HG03060 (cell line): ENCODE results near the gene CYB5D1.

Experiments
- ATAC-seq: cut with Tn5 transposase; IDR thresholded peaks from one replicate; pipeline ENCODE4 v1.9.1; 2021; ENCODE audit warnings: low read depth, moderate number of reproducible peaks; ENCODE audit not compliant: unreplicated experiment

Gene CYB5D1

DNA sequence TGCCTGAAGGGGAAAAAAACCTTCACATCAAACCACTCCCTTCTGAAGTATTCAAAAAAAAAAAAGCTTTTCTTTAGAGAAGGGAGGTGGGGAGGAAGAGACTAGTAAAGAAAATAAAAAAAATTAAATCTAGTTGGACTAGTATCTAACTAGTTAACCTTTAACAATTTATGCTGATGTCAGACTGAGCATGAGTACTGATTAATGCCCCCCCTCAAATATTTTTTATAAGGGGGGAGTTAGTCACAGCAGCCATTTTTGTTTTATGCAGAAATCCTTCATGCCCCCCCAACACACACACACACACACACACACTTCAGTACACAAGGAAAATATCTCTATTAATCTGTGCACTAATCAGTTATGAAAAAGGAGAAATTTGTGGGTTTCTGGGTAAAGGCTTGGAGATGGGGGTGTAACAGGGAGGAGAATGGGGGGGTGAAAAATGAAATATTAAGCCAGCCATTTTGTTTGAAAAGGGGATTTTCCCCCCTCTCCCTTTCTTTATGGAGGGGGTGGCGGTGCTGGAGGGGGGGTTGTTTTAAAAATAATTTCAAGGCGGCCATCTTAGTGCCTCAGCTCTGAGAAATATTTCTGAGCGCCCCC is 26.1 kb downstream of the CYB5D1 start:
- ATAC-seq: no peak

DNA sequence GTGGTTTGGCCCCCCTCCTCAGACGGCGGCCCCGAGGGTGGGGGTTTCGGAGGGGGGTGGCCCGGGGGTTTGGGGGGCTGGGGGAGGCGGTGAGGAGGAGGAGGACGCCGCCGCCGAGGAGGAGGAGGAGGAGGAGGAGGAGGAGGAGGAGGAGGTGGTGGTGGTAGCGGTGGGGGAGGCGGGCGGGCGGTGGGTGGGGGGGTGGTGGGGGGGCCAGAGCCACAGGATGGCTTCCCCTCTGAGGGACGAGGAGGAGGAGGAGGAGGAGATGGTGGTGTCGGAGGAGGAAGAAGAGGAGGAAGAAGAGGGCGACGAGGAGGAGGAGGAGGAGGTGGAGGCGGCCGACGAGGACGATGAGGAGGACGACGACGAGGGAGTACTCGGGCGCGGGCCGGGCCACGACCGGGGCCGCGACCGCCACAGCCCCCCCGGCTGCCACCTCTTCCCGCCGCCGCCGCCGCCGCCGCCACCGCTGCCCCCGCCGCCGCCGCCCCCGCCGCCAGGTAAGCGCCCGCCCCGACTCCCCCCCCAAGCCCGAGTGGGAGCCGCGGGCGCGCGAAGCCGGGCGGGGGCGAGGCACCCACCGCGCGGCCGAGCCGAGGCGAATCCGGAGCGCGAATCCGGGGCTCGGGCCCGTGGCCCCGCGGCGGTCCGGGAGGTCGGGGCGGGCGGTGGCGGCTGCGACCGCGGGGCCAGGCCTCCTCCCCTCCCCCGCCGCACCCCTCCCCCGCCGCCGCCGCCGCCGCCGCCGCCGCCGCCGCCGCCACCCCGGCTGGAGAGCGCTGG is 27.0 kb downstream of the CYB5D1 start:
- ATAC-seq: no peak

DNA sequence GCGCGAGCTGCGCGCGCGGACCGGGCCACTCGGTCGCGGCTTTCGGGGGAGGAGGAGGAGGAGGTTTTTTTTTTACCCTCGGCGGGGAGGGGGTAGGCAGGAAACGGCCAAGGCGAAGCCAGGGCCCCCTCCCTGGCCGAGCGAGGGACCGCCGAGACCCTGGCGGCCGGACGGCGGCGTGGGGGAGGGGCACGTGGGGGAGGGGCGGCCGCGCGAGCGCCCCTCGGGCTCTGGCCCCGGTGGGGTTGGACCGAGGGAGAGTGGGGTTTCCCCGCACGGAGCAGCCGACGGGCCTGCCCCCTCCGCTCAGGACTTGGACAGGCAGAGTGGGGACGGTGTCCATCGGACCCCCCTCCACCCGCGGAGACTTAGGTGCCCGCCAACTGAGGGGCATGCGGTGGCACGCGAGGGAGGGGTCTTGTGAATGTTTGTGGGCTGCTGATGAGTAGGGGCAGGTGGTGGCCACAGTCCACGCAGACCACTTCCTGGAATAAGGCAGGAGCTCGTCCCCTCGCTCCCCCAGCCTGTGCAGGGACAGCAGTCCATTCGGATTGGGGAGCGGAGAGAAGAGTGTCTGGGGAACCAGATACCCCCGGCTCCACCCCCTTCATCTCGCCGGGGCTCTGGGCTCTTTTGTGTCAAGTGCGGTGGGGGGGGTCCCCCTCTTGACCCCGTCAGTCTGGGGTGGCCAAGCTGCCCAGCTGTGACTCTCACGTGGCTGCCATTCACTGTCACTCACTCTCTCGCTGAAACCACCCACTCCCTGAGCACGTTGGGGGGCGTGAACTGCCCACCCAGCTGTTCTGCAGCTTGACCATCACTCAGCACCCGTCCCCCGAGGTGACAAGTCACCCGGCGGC is 27.8 kb downstream of the CYB5D1 start:
- ATAC-seq: no peak

DNA sequence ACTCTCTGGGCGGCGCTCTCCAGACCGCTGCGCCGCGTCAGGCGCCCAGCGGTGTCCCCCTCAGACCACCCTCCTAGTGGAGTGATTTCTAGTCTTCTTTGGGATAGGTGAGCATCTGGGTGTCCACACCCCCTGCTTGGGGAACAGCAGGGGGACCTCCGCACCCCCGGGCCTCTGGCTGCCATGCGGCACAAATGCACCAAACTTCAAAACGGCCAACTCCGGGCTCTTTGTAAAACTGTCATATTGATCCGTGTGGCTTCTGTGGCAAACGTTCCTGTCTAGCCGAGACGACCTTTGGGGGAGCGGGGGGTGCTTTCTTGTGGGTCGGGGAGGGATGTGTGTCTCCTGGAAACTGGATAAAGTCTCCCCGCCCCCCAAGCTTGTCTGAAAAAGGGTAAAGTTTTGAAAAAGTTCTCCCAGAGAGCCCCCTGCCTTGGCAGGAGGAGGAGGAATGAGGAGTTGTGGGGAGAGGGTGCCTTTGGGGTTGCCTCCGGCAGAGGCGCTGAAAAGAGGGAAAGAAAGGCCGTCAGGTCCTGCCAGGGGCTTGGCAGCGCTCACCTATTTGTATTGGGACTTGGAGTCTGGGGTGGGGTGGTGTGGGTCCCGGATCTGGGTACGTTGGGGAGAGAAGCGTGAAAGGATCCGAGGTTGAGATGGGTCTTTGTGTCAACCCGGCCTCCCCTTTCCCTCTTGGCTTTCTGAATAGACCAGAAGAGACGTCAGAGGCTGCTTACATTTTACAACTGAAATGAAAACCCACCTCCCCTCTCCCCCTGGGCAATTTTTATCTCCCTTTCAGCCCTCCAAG is 28.6 kb downstream of the CYB5D1 start:
- no peak for ATAC-seq

DNA sequence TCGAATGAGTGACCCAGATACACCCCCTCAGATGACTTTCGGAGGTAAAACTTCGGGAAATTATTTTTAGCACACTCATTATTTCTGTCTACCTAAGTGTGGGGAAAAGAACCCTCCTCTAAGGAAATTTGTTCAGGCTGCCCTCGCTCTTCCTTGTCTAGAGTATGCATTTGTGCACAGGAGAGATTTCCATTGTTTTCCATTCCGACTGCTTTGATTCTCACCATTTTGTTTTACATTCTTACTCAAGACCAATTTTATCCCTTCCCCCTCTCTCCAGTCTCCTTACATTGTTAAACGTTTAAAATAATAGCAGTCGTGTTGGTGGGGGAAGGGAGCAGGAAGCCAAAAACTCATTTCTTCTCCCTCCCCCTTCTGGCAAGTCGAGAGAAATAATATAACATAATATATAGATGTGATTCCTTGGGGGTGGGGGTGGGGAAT is 29.3 kb downstream of the CYB5D1 start:
- no peak for ATAC-seq

DNA sequence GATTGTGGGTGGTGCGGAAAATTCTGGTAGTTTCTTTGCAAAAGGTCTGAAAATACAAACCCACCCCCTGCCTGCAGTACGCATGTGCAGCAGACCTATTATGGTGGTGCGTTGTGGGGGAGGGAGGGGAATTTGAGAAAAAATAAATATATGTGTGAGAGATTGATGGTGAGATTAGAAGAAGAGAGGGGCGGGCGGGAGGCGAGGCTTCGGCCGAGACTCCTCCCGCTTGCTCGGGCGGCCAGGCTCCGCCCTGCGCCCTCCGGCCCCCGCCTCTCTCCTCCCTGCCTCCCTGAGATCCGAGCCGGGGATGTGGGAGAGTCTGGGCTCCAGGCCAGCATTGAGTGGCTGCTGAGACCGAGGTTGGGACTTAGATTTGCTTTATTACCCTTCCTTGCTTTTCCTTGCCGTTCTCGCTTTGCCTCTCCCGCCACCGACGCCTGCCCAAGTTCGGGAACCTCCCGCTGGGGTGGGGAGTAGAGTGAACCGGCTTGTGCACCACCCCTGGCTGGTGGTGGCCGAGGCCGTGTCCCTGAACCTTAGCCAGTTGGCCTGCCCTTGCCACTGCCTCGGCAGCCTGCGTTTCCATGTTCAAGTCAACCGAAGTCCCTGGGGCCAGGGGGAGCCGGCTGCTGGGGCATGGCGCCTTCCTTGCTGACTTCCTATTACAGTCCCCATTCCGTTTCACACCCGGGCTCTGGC is 29.8 kb downstream of the CYB5D1 start:
- no peak for ATAC-seq

DNA sequence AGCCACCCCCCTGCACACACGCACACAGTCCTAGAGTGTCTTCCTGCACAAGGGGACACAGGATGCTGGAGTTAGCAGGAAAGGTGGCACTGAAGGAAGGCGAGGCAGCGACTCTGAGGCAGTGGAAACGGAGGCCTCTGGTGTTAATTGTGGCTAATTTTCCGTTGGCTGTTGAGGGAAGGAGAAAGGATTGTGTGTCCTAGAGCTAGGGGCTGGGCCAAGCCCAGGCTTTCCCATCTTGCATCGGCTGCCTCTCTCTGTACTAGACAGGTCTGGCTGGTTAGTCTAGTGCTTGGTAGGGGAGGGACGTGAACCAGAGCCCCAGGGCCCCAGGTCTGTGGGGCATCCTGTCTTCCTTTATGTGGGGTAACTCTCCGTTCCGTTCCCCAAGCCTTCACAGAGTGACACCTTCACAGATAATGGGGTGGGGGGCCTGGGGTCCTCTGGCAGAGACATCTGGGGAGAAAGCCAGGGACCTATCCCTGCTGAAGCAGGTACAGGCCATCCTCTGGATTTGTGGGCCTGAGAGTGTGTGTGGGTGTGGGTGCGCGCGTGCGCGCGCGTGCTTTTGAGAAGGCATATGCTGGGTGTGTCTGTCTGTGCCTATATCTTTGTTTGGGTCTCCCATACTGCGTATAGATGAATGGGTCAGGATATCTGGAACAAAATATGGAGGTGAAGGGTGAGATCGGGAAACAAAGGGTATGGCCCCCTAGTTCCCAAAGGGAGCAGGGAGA is 30.5 kb downstream of the CYB5D1 start, which contains the start of gene CHD3:
CHD3 (plus strand) TSS at position 606 of the 737 bp plus-strand sequence. CDS start 212 bp downstream, outside the sequence.
- no peak for ATAC-seq

DNA sequence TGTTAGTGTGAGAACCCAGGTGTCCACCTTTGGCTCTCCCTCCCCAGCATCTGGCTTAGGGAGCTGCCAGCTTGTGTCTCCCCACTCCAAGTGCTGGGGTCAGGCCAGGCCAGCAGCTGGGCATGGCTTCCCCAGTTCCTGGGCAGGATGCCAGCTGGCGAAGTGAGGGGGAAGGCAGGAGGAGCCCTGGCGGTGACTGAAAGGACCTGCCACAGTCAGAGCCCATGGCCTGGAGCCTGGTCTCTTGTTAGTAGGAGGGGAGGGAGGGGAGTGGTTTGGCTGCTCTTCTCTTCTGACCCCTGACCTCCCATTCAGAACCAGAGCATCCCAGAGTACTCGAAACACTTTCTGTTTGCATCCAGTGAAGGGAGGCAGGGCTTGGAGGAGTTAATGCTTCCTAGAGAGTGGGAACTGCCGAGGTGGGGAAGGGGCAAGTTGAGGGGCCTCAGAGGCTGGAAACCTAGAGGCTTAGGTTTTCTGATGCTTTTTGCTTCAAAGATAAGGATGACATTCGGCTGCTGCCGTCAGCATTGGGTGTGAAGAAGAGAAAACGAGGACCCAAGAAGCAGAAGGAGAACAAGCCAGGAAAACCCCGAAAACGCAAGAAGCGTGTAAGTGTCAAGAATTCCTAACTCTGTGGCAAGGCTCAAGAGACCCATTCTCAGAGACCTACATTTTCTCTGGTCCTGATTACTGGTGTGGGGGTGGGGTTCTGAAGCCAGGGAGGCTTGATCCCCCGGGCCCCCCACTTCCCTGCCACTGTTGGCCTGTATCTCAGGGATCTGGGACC is 31.6 kb downstream of the CYB5D1 start:
- ATAC-seq: no peak

DNA sequence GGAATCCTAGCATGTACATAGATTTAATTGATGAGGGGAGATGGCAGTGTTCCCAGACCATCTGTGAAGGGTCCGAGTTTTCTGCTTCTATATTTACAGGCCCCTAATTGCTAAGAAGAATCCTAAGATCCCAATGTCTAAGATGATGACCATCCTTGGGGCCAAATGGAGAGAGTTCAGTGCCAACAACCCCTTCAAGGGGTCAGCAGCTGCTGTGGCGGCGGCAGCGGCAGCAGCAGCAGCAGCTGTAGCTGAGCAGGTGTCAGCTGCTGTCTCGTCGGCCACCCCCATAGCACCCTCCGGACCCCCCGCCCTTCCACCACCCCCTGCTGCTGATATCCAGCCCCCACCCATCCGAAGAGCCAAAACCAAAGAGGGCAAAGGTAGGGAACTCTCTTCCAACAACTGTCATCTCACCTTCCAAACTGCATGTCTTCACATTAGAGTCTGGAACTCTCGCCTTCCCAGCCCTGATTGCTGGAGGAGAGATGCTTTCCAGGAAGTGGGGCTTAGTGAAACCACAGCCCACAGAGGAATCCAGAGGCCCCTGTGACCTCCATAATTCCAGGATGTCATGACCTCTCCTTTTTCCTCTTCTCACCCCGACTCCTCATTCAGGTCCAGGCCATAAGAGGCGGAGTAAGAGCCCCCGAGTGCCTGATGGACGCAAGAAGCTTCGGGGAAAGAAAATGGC is 35.5 kb downstream of the CYB5D1 start:
- no peak for ATAC-seq

DNA sequence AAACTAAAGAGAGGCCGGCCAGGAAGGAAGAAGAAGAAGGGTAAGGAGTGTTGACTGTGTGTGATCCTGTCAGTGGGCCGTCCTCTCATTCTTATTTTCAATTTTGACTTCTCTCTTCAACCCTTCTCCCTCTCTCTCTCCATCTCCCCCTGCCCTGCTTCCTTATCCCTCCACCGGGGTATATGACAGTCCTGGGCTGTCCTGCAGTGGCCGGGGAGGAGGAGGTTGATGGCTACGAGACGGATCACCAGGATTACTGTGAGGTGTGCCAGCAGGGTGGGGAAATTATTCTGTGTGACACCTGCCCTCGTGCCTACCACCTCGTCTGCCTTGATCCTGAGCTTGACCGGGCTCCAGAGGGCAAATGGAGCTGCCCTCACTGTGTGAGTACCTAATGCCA is 36.4 kb downstream of the CYB5D1 start:
- ATAC-seq: no peak

DNA sequence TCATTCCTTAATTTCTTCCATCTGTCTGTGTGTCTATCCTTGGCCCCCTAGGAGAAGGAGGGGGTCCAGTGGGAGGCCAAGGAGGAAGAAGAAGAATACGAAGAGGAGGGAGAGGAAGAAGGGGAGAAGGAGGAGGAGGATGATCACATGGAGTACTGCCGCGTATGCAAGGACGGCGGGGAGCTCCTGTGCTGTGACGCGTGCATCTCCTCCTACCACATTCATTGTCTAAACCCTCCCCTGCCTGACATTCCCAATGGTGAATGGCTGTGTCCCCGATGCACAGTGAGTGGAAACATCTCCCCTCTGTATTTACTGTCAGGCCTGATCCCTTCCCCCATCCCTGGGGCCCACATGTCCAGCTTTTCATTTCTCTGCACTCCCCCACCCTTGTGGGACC is 37.1 kb downstream of the CYB5D1 start:
- no peak for ATAC-seq

DNA sequence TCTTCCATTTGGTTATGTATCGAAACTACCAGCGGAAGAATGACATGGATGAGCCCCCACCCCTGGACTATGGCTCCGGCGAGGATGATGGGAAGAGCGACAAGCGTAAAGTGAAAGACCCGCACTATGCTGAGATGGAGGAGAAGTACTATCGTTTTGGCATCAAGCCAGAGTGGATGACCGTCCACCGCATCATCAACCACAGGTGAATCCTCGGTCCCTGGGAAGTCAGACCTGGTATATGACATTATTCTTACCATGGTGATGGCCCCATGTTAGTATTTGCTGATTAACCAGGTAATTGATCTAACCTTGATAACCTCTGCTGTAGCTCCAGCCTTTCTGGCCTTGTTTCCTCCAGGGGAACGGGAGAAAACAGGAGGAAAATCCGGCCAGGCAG is 39.3 kb downstream of the CYB5D1 start:
- ATAC-seq: no peak

DNA sequence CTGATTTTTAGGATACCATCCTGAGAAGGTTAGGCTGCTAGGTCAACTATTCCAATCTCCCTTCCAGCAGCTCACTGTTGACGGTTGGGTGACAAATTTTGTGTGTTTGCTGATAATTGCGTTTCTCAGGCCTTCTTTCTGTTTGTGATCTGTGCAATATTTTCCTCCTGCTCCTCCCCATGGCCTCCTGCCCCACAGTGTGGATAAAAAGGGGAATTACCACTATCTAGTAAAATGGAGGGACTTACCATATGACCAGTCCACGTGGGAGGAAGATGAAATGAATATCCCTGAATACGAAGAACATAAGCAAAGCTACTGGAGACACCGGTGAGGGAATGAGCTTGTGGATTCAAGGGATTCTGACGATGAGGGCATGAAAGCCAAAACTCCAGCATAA is 40.0 kb downstream of the CYB5D1 start:
- ATAC-seq: no peak

DNA sequence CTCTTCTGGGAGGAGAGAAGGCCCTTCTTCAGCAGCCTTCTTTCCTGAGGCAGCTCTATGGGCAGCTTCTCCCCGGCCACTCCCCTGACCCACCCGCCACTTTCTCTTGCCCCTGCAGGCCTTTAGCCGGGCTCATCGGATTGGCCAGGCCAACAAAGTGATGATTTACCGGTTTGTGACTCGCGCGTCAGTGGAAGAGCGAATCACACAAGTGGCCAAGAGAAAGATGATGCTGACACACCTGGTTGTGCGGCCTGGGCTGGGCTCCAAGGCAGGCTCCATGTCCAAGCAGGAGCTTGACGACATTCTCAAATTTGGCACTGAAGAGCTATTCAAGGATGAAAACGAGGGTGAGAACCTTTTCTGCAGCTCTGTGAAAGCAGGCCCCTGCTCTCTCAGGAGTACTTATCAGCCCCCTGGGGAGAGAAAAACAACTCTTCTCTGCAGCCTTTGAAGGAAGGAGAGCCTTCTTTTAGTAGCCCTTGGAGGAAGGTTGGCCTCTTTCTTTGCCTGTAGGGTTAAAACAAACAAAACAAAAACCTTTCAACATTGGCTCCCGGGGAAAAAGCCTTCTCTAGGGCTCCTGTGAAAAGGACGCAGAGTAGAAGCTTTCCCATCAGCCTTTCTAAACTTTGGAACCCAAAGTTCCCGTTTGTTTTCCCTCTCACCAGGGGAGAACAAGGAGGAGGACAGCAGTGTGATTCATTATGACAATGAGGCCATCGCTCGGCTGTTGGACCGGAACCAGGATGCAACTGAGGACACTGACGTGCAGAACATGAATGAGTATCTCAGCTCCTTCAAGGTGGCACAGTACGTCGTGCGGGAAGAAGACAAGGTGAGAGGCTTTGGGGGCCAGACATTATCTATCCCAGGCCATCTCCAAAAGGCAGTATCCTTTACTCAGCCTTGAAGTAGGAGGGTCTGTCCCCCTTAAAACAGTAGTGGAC is 45.6 kb downstream of the CYB5D1 start:
- ATAC-seq: no peak

DNA sequence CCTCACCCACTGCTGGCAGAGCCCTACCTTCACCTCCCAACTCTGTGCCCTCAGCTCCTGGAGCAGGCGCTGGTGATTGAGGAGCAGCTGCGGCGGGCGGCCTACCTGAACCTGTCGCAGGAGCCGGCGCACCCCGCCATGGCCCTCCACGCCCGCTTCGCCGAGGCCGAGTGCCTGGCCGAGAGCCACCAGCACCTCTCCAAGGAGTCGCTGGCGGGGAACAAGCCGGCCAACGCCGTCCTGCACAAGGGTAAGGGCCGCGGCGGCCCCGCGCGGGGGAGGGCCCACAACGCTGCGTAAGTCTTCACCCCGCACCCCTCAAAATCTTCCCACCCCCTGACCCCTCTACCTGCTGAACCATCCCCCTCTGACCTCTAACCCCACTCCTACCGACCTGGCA is 51.3 kb downstream of the CYB5D1 start:
- no peak for ATAC-seq

DNA sequence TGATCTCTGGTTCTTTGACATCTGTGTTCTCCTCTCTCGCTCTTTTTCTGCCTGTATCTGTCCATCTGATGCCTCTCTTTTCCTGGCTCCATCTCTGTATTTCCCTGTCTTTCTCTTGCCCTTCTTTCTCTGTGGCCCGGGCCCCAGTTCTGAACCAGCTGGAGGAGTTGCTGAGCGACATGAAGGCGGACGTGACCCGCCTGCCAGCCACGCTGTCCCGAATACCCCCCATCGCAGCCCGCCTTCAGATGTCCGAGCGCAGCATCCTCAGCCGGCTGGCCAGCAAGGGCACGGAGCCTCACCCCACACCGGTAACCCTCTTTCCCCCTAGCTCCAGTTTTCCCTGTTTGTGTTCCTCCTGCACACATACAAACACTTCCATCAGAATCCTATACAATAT is 52.5 kb downstream of the CYB5D1 start:
- no peak for ATAC-seq

DNA sequence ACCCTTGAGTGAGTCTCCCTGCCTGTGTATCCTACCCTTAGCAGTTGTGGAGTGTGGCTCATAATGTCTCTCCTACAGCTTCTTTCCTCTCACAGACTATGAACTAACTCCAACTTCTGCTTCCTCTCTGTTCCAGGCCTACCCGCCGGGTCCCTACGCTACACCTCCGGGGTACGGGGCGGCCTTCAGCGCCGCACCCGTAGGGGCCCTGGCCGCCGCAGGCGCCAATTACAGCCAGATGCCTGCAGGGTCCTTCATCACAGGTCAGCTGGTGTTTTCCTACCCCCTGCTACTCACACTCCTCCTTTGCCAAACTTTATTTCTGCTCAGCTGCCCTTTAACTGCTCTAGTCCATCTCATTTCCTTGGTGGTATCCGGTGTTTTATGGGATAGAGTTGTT is 52.9 kb downstream of the CYB5D1 start:
- no peak for ATAC-seq
